HEK293 (cell line): ENCODE results near the gene CCR9.

Source experiments
- CTCF ChIA-PET: fragments of 350-600 bp; formaldehyde crosslinking; extraction: SDS; loops from one replicate; lab custom pipeline; 2021; ENCODE audit warnings: antibody characterized with exemption; lab: Yijun Ruan, JAX
- POLR2A ChIA-PET: fragments of 300-600 bp; formaldehyde crosslinking; extraction: SDS; loops from one replicate; lab custom pipeline; 2020; ENCODE audit warnings: antibody characterized with exemption, inconsistent platforms; lab: Yijun Ruan, JAX
- H3K27ac ChIP-seq: fragments of 200-500 bp; sonication (Bioruptor generic); 2 replicates; pipeline ENCODE4 v1.5.1; 2014; ENCODE audit warnings: low read depth, low read length, control low read depth, inconsistent platforms; ENCODE audit errors: extremely low read depth
- H3K36me3 ChIP-seq, 2 experiments: fragments of 200-500 bp in 1 of 2; sonication (Bioruptor generic) in 1 of 2; 1 replicate in 1 of 2; 2 replicates in 1 of 2; pipeline ENCODE4 v1.5.1; 2014 to 2017; ENCODE audit warnings: inconsistent platforms in 2 of 2, low read length in 2 of 2; ENCODE audit not compliant: control insufficient read depth in 2 of 2, insufficient read depth in 1 of 2
- H3K4me1 ChIP-seq: fragments of 200-500 bp; sonication (Bioruptor generic); 2 replicates; pipeline ENCODE4 v1.5.1; 2014; ENCODE audit warnings: mild to moderate bottlenecking, low read length, inconsistent platforms; ENCODE audit not compliant: control insufficient read depth, insufficient read depth
- H3K4me3 ChIP-seq: 2 replicates; pipeline ENCODE4 v1.5.1; 2011; ENCODE audit warnings: low read depth, mild to moderate bottlenecking, control low read depth, low read length, moderate library complexity
- H3K9me3 ChIP-seq: fragments of 200-500 bp; sonication (Bioruptor generic); 2 replicates; pipeline ENCODE4 v1.5.1; 2014; ENCODE audit warnings: low read depth, low read length, inconsistent platforms; ENCODE audit not compliant: control insufficient read depth, insufficient read depth
- BCL11B ChIP-seq: fragments of 450-650 bp; formaldehyde crosslinking; IDR thresholded peaks from 2 replicates; pipeline ENCODE4 v1.5.1; 2016; ENCODE audit warnings: low read depth, missing biosample characterization, missing genetic modification characterization
- HOXA7 ChIP-seq: sonication (generic); formaldehyde crosslinking; IDR thresholded peaks from 2 replicates; pipeline ENCODE4 v1.8.1; 2022; ENCODE audit warnings: missing genetic modification reagents, borderline replicate concordance
- MEIS1 ChIP-seq: sonication (generic); formaldehyde crosslinking; IDR thresholded peaks from 2 replicates; pipeline ENCODE4 v1.8.1; 2022; ENCODE audit warnings: missing genetic modification reagents, mild to moderate bottlenecking, borderline replicate concordance
- REPIN1 ChIP-seq: fragments of 450-650 bp; formaldehyde crosslinking; IDR thresholded peaks from 2 replicates; pipeline ENCODE4 v1.5.1; 2017; ENCODE audit warnings: missing biosample characterization, missing genetic modification characterization, low read depth
- SCRT2 ChIP-seq: fragments of 450-650 bp; formaldehyde crosslinking; IDR thresholded peaks from 2 replicates; pipeline ENCODE4 v1.5.1; 2016; ENCODE audit warnings: missing biosample characterization, missing genetic modification characterization
- ZBTB20 ChIP-seq: fragments of 450-650 bp; formaldehyde crosslinking; IDR thresholded peaks from 2 replicates; pipeline ENCODE4 v1.5.1; 2016; ENCODE audit warnings: missing biosample characterization, missing genetic modification characterization
- ZBTB21 ChIP-seq: fragments of 450-650 bp; formaldehyde crosslinking; IDR thresholded peaks from 2 replicates; pipeline ENCODE4 v1.5.1; 2017; ENCODE audit warnings: missing biosample characterization, missing genetic modification characterization
- ZBTB26 ChIP-seq: fragments of 450-650 bp; formaldehyde crosslinking; optimal IDR thresholded peaks from 2 replicates; pipeline ENCODE3; 2016; ENCODE audit warnings: missing biosample characterization, mild to moderate bottlenecking, missing genetic modification characterization
- ZBTB49 ChIP-seq: fragments of 450-650 bp; formaldehyde crosslinking; IDR thresholded peaks from 2 replicates; pipeline ENCODE4 v1.5.1; 2016; ENCODE audit warnings: missing biosample characterization, missing genetic modification characterization, low read depth
- ZNF10 ChIP-seq: fragments of 450-650 bp; formaldehyde crosslinking; IDR thresholded peaks from 2 replicates; pipeline ENCODE4 v1.5.1; 2017; ENCODE audit warnings: missing biosample characterization, missing genetic modification characterization
- ZNF112 ChIP-seq: fragments of 450-650 bp; formaldehyde crosslinking; IDR thresholded peaks from 2 replicates; pipeline ENCODE4 v1.5.0; 2017; ENCODE audit warnings: missing biosample characterization, missing genetic modification characterization
- ZNF146 ChIP-seq: fragments of 450-650 bp; formaldehyde crosslinking; IDR thresholded peaks from 2 replicates; pipeline ENCODE4 v1.5.1; 2016; ENCODE audit warnings: missing biosample characterization, missing genetic modification characterization
- ZNF184 ChIP-seq: fragments of 450-650 bp; IDR thresholded peaks from 2 replicates; pipeline ENCODE4 v1.5.1; 2018; ENCODE audit warnings: missing biosample characterization, mild to moderate bottlenecking, missing genetic modification characterization
- ZNF214 ChIP-seq: fragments of 450-650 bp; formaldehyde crosslinking; IDR thresholded peaks from 2 replicates; pipeline ENCODE4 v1.5.1; 2017; ENCODE audit warnings: missing biosample characterization, mild to moderate bottlenecking, missing genetic modification characterization, borderline replicate concordance
- ZNF341 ChIP-seq: fragments of 450-650 bp; formaldehyde crosslinking; IDR thresholded peaks from 2 replicates; pipeline ENCODE4; 2016; ENCODE audit warnings: low read depth, missing biosample characterization, missing genetic modification characterization
- ZNF362 ChIP-seq: fragments of 450-650 bp; formaldehyde crosslinking; IDR thresholded peaks from 2 replicates; pipeline ENCODE4 v1.5.1; 2016; ENCODE audit warnings: missing biosample characterization, missing genetic modification characterization
- ZNF37A ChIP-seq: fragments of 450-650 bp; IDR thresholded peaks from 2 replicates; pipeline ENCODE4 v1.5.1; 2018; ENCODE audit warnings: missing biosample characterization, missing genetic modification characterization
- ZNF394 ChIP-seq: fragments of 450-650 bp; formaldehyde crosslinking; IDR thresholded peaks from 2 replicates; pipeline ENCODE4 v1.5.1; 2016; ENCODE audit warnings: missing biosample characterization, missing genetic modification characterization, mild to moderate bottlenecking, moderate library complexity, borderline replicate concordance
- ZNF433 ChIP-seq: fragments of 450-650 bp; formaldehyde crosslinking; IDR thresholded peaks from 2 replicates; pipeline ENCODE4 v1.5.1; 2016; ENCODE audit warnings: missing biosample characterization, missing genetic modification characterization, low read depth
- ZNF514 ChIP-seq: fragments of 450-650 bp; formaldehyde crosslinking; IDR thresholded peaks from 2 replicates; pipeline ENCODE4 v1.5.1; 2016; ENCODE audit warnings: missing biosample characterization, missing genetic modification characterization
- ZNF544 ChIP-seq: fragments of 450-650 bp; formaldehyde crosslinking; IDR thresholded peaks from 2 replicates; pipeline ENCODE4 v1.5.0; 2017; ENCODE audit warnings: missing biosample characterization, missing genetic modification characterization
- ZNF585B ChIP-seq: fragments of 450-650 bp; formaldehyde crosslinking; IDR thresholded peaks from 2 replicates; pipeline ENCODE4 v1.5.1; 2016; ENCODE audit warnings: missing biosample characterization, missing genetic modification characterization
- ZNF621 ChIP-seq: fragments of 450-650 bp; formaldehyde crosslinking; IDR thresholded peaks from 2 replicates; pipeline ENCODE4 v1.5.1; 2017; ENCODE audit warnings: missing biosample characterization, missing genetic modification characterization
- ZNF623 ChIP-seq: fragments of 450-650 bp; formaldehyde crosslinking; IDR thresholded peaks from 2 replicates; pipeline ENCODE4 v1.5.1; 2016; ENCODE audit warnings: missing biosample characterization, missing genetic modification characterization
- ZNF626 ChIP-seq: fragments of 450-650 bp; sonication (Bioruptor Pico); formaldehyde crosslinking; IDR thresholded peaks from 2 replicates; pipeline ENCODE4 v1.5.1; 2018; ENCODE audit warnings: missing biosample characterization, missing genetic modification characterization, inconsistent platforms
- ZNF660 ChIP-seq: fragments of 450-650 bp; IDR thresholded peaks from 2 replicates; pipeline ENCODE4 v1.5.1; 2018; ENCODE audit warnings: missing biosample characterization, mild to moderate bottlenecking, missing genetic modification characterization
- ZNF664 ChIP-seq: fragments of 450-650 bp; formaldehyde crosslinking; IDR thresholded peaks from 2 replicates; pipeline ENCODE4 v1.5.1; 2016; ENCODE audit warnings: missing biosample characterization, missing genetic modification characterization
- ZNF747 ChIP-seq: fragments of 450-650 bp; formaldehyde crosslinking; IDR thresholded peaks from 2 replicates; pipeline ENCODE4 v1.5.1; 2016; ENCODE audit warnings: missing biosample characterization, missing genetic modification characterization
- ZNF76 ChIP-seq: fragments of 450-650 bp; formaldehyde crosslinking; IDR thresholded peaks from 2 replicates; pipeline ENCODE4; 2016; ENCODE audit warnings: low read depth, missing biosample characterization, missing genetic modification characterization, borderline replicate concordance
- ZNF791 ChIP-seq: fragments of 450-650 bp; formaldehyde crosslinking; IDR thresholded peaks from 2 replicates; pipeline ENCODE4 v1.5.1; 2016; ENCODE audit warnings: missing biosample characterization, missing genetic modification characterization
- ZSCAN23 ChIP-seq: fragments of 450-650 bp; formaldehyde crosslinking; IDR thresholded peaks from 2 replicates; pipeline ENCODE4 v1.5.1; 2016; ENCODE audit warnings: missing biosample characterization, missing genetic modification characterization
- ZSCAN30 ChIP-seq: fragments of 450-650 bp; IDR thresholded peaks from 2 replicates; pipeline ENCODE4 v1.5.1; 2018; ENCODE audit warnings: missing biosample characterization, mild to moderate bottlenecking, missing genetic modification characterization, moderate library complexity

Gene CCR9

DNA sequence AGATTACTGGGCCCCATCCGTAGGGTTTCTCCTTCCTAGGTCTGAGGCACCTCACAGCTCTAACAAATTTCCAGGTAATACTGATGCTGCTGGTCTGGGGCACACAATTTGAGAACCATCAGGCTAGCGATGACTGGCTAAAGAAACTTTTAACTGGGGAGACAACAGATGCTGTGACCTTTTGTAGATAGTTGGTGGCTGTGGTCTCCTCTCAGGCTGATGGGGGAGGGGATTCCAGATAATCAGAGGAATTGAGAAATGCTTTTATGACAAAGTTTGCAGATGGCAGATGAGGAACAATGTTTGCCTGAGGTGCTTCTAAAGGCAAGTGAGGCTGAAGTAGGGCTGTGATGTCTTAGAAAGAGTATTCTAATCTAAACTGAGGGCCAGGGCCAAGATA lies 13.8 kb upstream of the CCR9 start:
- CTCF ChIA-PET: no interaction called here
- TF ChIP-seq ZNF214 (no peak), ZNF621 (tag by site-specific recombination) (no peak), BCL11B (no peak), ZNF747 (tag by site-specific recombination) (no peak), ZNF791 (tag by site-specific recombination) (no peak), ZNF394 (tag by site-specific recombination) (no peak), ZNF146 (no peak), ZNF10 (tag by site-specific recombination) (no peak), ZNF341 (tag by site-specific recombination) (no peak), MEIS1 (no peak), SCRT2 (tag by site-specific recombination) (no peak), ZNF184 (tag by site-specific recombination) (no peak), ZSCAN23 (tag by site-specific recombination) (no peak), ZNF37A (no peak), ZNF660 (tag by site-specific recombination) (no peak), ZNF626 (tag by site-specific recombination) (no peak), ZNF514 (tag by site-specific recombination) (no peak), ZNF362 (tag by site-specific recombination) (no peak)
- H3K27ac ChIP-seq: no peak overlapping the region
- H3K4me3 ChIP-seq: no peak overlapping the region
- POLR2A ChIA-PET: no interaction called here
- no peaks in the 10 kb centered on the region for H3K9me3 ChIP-seq
- no peaks in the 10 kb centered on the region for H3K36me3 ChIP-seq
- no peaks in the 10 kb centered on the region for H3K4me1 ChIP-seq

DNA sequence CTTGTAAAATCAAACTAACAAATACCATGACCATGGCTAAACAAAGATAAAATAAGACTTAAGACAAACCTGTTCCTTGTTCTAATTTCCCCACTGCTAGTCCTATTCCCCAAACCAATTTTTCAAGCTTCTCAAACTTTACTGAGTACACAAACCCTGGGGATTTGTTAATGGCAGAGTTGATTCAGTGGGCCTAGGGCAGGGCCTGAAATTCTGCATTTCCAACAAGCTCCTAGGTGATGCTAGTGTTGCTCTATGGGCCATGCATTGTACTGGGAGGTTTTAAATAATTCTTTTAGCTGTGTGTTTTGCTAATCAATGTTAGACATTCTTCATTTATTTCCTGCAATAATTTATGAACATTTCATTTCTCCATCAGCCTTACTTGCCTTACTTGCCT lies 13.3 kb upstream of the CCR9 start:
- H3K9me3 ChIP-seq: no peaks in the 10 kb centered on the region
- H3K4me3 ChIP-seq: no peak overlapping the region
- H3K36me3 ChIP-seq: no peaks in the 10 kb centered on the region
- H3K4me1 ChIP-seq: no peaks in the 10 kb centered on the region
- TF ChIP-seq ZNF664 (tag by site-specific recombination): no peak
- TF ChIP-seq ZBTB49 (tag by site-specific recombination): no peak
- TF ChIP-seq ZBTB21 (tag by site-specific recombination): no peak
- TF ChIP-seq ZBTB26: no peak
- no peak for TF ChIP-seq ZNF433
- TF ChIP-seq ZNF623 (tag by site-specific recombination): no peak
- TF ChIP-seq HOXA7 (CRISPR knock-in tag): no peak
- no peak for TF ChIP-seq ZNF76 (tag by site-specific recombination)
- TF ChIP-seq ZNF112 (tag by site-specific recombination): no peak
- no peak for TF ChIP-seq ZNF544 (tag by site-specific recombination)
- TF ChIP-seq REPIN1 (tag by site-specific recombination): no peak
- no peak for TF ChIP-seq ZNF585B (tag by site-specific recombination)
- no peak for TF ChIP-seq ZBTB20
- no peak for TF ChIP-seq ZSCAN30
- CTCF ChIA-PET: no interaction called here
- no peak overlapping the region for H3K27ac ChIP-seq
- POLR2A ChIA-PET: no interaction called here
